Endothelial cell (in vitro differentiated cells): ENCODE data around the gene EPHB4. TPM values are rescaled to one million over a fixed set of nuclear protein-coding genes. Genes with fewer than 3 reads are reported as not detected.

ENCODE experiments used
- DNase-seq: peaks from one replicate; pipeline ENCODE4 v3.0.0; 2021; ENCODE audit warnings: low spot score
- H3K27ac Mint-ChIP-seq: one replicate; pipeline ENCODE4 v1.8.0; 2021; ENCODE audit warnings: mixed read lengths, inconsistent platforms; ENCODE audit not compliant: unreplicated experiment
- H3K27me3 Mint-ChIP-seq: one replicate; pipeline ENCODE4 v1.8.0; 2021; ENCODE audit warnings: mild to moderate bottlenecking, moderate library complexity, mixed read lengths, inconsistent platforms; ENCODE audit not compliant: unreplicated experiment
- H3K36me3 Mint-ChIP-seq: one replicate; pipeline ENCODE4 v1.8.0; 2021; ENCODE audit warnings: mild to moderate bottlenecking, low read depth, mixed read lengths, inconsistent platforms; ENCODE audit not compliant: unreplicated experiment
- H3K4me1 Mint-ChIP-seq: one replicate; pipeline ENCODE4 v1.8.0; 2021; ENCODE audit warnings: mild to moderate bottlenecking, mixed read lengths, inconsistent platforms; ENCODE audit not compliant: unreplicated experiment
- H3K4me3 Mint-ChIP-seq: one replicate; pipeline ENCODE4 v1.8.0; 2021; ENCODE audit warnings: mild to moderate bottlenecking, mixed read lengths, inconsistent platforms; ENCODE audit not compliant: unreplicated experiment
- H3K9me3 Mint-ChIP-seq: one replicate; pipeline ENCODE4 v1.8.0; 2021; ENCODE audit warnings: mixed read lengths, inconsistent platforms; ENCODE audit not compliant: unreplicated experiment
- total RNA-seq: library from RNA; stranded (reverse); fragmentation: NEBNext Ultra II Directional; extraction: Animal tissue kit (Norgen Biotek cat#: 25700); gene quantifications from one replicate; pipeline ENCODE4 v1.2.1, GENCODE V29; 2021; ENCODE audit not compliant: unreplicated experiment
- TF ChIP-seq, protein P1 (sequence below): fragments of 200-600 bp; sonication (generic); IDR thresholded peaks from one replicate; pipeline ENCODE4 v1.5.0; 2021; ENCODE audit warnings: antibody characterized with exemption; ENCODE audit not compliant: unreplicated experiment

Gene EPHB4
- total RNA-seq, 1 donor from 2014 or later = 288 TPM

DNA sequence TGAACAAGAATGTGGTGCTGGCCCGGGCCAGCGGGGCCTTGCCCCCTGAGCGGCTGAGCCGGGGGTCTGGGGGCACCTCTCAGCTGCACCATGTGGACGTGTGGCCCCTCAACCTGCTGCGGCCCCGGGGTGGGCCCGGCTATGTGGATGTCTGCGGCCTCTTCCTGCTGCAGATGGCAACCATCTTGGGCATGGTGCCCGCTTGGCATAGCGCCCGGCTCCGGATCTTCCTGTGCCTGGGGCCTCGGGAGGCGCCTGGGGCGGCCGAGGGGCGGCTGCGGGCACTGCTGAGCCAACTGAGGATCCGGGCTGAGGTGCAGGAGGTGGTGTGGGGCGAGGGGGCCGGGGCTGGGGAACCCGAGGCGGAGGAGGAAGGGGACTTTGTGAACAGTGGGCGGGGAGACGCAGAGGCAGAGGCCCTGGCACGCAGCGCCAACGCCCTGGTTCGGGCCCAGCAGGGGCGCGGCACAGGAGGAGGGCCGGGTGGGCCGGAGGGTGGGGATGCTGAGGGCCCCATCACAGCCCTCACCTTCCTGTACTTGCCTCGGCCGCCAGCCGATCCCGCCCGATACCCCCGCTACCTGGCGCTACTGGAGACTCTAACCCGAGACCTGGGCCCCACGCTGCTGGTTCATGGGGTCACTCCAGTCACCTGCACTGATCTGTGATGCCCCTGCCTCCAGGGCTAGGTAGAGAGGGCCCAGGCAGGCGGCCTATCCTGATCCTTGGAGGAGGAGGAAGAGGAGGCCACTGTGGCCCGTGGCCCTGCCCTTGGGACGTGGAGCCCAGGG, 38.8 kb upstream of the EPHB4 start:
- peaks cover 16% of the 10 kb centered on the region for H3K4me1 Mint-ChIP-seq
- no peak for DNase-seq
- no peak overlapping the region for H3K4me3 Mint-ChIP-seq
- no peaks in the 10 kb centered on the region for H3K9me3 Mint-ChIP-seq
- H3K36me3 Mint-ChIP-seq = peaks cover 20% of the 10 kb centered on the region
- H3K27ac Mint-ChIP-seq = no peak overlapping the region
- peaks cover 5% of the 10 kb centered on the region for H3K27me3 Mint-ChIP-seq
- TF ChIP-seq, protein P1, sequence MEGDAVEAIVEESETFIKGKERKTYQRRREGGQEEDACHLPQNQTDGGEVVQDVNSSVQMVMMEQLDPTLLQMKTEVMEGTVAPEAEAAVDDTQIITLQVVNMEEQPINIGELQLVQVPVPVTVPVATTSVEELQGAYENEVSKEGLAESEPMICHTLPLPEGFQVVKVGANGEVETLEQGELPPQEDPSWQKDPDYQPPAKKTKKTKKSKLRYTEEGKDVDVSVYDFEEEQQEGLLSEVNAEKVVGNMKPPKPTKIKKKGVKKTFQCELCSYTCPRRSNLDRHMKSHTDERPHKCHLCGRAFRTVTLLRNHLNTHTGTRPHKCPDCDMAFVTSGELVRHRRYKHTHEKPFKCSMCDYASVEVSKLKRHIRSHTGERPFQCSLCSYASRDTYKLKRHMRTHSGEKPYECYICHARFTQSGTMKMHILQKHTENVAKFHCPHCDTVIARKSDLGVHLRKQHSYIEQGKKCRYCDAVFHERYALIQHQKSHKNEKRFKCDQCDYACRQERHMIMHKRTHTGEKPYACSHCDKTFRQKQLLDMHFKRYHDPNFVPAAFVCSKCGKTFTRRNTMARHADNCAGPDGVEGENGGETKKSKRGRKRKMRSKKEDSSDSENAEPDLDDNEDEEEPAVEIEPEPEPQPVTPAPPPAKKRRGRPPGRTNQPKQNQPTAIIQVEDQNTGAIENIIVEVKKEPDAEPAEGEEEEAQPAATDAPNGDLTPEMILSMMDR = no peak

DNA sequence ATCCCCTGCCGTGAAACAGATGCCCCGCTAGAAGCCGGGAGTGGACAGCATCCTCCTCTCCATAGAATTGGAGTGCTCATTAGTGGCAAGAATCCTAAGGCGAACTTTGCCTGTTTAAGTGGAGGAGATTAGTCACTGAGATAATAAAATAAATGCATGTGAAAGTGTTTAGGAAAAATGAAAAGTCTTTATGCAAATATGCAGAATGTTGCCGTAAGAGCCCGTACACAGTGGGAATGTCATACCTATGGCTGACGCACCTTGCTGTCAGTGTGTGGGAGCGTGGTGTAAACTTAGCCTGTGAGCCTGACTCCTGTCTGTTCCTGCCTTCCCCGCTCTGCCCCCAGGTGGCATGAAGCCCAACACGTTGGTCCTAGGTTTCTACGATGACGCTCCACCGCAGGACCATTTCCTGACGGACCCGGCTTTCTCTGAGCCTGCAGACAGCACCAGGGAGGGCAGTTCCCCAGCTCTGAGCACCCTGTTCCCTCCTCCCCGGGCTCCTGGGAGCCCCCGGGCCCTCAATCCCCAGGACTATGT, 38.1 kb upstream of the EPHB4 start:
- TF ChIP-seq, protein P1 = no peak
- peak overlapping the region; percentile 42 for H3K4me3 Mint-ChIP-seq
- H3K36me3 Mint-ChIP-seq = peaks cover 23% of the 10 kb centered on the region
- H3K4me1 Mint-ChIP-seq = peaks cover 12% of the 10 kb centered on the region
- H3K27ac Mint-ChIP-seq = no peak overlapping the region
- H3K9me3 Mint-ChIP-seq = no peaks in the 10 kb centered on the region
- H3K27me3 Mint-ChIP-seq = peaks cover 2% of the 10 kb centered on the region
- no peak for DNase-seq

DNA sequence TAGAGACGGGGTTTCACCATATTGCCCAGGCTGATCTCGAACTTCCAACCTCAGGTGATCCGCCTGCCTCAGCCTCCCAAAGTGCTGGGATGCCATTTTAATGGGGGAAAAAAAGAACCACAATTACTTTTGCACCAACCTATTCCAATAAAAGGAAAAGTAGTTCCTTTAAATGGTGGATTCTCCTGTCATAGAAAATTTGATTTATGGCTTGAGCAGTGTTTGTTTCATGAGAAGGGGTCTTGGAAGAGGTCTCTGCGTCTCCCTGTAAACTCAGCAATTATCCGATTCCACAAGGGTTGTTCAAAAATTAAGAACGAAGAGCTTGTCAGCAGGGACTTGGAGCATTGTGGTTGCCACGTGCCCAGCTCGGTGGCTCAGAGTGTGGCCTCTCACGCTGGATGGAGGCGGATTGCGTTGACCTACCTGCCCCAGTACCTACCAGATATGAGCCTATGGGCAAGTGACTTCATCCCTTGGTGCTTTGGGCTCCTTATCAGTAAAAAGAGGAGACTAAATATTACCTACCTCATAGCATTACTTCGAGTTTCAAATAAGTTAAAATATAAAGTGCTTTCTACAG, 37.0 kb upstream of the EPHB4 start:
- H3K9me3 Mint-ChIP-seq = no peaks in the 10 kb centered on the region
- peaks cover 11% of the 10 kb centered on the region for H3K4me1 Mint-ChIP-seq
- H3K36me3 Mint-ChIP-seq = peaks cover 24% of the 10 kb centered on the region
- DNase-seq = no peak
- H3K27ac Mint-ChIP-seq = no peak overlapping the region
- TF ChIP-seq, protein P1 = no peak
- H3K4me3 Mint-ChIP-seq = no peak overlapping the region
- peaks cover 5% of the 10 kb centered on the region for H3K27me3 Mint-ChIP-seq

DNA sequence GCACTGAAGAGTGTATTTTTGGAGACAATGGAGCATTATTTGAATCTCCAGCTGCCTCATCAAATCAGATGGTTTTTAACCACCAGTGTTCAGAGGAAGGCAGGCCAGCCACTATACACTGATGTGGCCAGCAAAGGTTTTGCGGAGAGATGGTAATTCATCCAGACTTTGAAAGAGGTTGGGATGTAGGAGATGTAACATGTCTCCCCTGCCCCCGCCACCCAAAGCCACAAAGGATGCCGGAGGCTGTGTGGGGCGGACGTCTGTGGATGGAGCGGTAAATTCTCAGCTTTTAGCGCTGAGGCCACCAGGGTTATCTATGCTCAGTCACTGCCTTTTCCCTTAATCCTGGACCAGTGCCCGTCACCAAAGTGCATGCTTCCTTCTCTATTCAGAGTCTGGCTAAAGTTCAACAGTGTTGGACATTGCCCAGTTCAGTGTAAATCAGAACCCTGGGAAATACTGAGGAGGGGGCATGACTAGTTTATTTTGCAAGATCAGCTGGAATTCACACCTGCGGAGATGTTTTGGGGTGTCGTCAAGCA, 36.2 kb upstream of the EPHB4 start:
- no peak for DNase-seq
- Mint-ChIP-seq H3K4me1 (peaks cover 6% of the 10 kb centered on the region), H3K27me3 (peaks cover 6% of the 10 kb centered on the region), H3K4me3 (no peak overlapping the region), H3K27ac (no peak overlapping the region), H3K9me3 (no peaks in the 10 kb centered on the region), H3K36me3 (peaks cover 24% of the 10 kb centered on the region)
- TF ChIP-seq, protein P1 = no peak

DNA sequence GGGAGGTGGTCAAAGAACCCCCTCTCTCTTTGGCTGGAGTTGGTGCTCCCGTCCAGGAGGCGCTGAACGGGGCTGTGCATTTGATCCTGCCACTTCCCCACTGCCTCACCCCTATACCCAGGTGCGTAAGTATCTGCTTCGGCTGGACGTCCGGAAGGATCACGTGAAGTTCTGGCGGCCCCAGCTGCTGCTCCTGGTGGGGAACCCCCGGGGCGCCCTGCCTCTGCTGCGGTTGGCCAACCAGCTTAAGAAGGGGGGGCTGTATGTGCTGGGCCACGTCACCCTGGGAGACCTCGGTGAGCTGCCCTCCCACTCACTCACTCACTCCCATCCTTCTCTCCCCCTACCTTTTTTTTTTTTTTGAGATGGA, 34.3 kb upstream of the EPHB4 start:
- H3K27me3 Mint-ChIP-seq = peaks cover 9% of the 10 kb centered on the region
- no peak for DNase-seq
- no peaks in the 10 kb centered on the region for H3K9me3 Mint-ChIP-seq
- H3K4me3 Mint-ChIP-seq = no peak overlapping the region
- H3K36me3 Mint-ChIP-seq = peaks cover 24% of the 10 kb centered on the region
- TF ChIP-seq, protein P1 = no peak
- no peaks in the 10 kb centered on the region for H3K4me1 Mint-ChIP-seq
- no peak overlapping the region for H3K27ac Mint-ChIP-seq
